GM13977 (cell line): Measurements from ENCODE around the gene CNTROB.

ENCODE experiments used
- DNase-seq: peaks from one replicate; pipeline ENCODE4 v3.0.0; 2012; ENCODE audit warnings: low spot score
- CTCF ChIP-seq: IDR thresholded peaks from 2 replicates; pipeline ENCODE4 v1.5.1; 2012; ENCODE audit warnings: mild to moderate bottlenecking, control low read depth; ENCODE audit not compliant: insufficient read depth; ENCODE audit errors: extremely low read depth, missing control alignments
- in situ Hi-C: fragments of 300-500 bp; cut with MboI; formaldehyde crosslinking; loops from one replicate; pipeline ENCODE4 v1.12.0; 2022; ENCODE audit warnings: low sequenced_read_pairs, low pct_unique_long_range_greater_than_20kb, mixed read lengths, inconsistent platforms; ENCODE audit not compliant: unreplicated experiment

CNTROB gene

GRCh38 chr17:7915611-7916384, 16.2 kb upstream of the CNTROB start, which contains the start of gene RNF227:
Gene RNF227 (minus strand): TSS chr17:7916289. CDS start chr17:7916195, 94 bp downstream.
- DNase-seq, result peak; percentile 89
- in situ Hi-C loops, result loop anchor here (10.0 kb wide), 1 partner anchor 69 kb away; no protein-coding TSS in a partner anchor
- TF ChIP-seq CTCF, result no peak

GRCh38 chr17:7916385-7916682, 15.7 kb upstream of the CNTROB start:
- in situ Hi-C loops, result loop anchor here (10.0 kb wide), 1 partner anchor 68 kb away; no protein-coding TSS in a partner anchor
- TF ChIP-seq CTCF, result no peak
- DNase-seq, result no peak

- in situ Hi-C loops, result loop anchor here (10.0 kb wide), 1 partner anchor 68 kb away; no protein-coding TSS in a partner anchor
- no peak for TF ChIP-seq CTCF
- no peak for DNase-seq
These were observed 15.2 kb upstream of the CNTROB start for GRCh38 chr17:7916808-7917207.

GRCh38 chr17:7922269-7922844, 9.6 kb upstream of the CNTROB start:
- no peak for DNase-seq
- TF ChIP-seq CTCF, result no peak
- in situ Hi-C loops, result no loop called here

GRCh38 chr17:7922845-7923628, 9.0 kb upstream of the CNTROB start:
- in situ Hi-C loops, result no loop called here
- peak; percentile 86 for DNase-seq
- TF ChIP-seq CTCF, result no peak

GRCh38 chr17:7927596-7927995, 4.4 kb upstream of the CNTROB start:
- in situ Hi-C loops, result no loop called here
- DNase-seq, result no peak
- TF ChIP-seq CTCF, result no peak
